Kidney (tissue), 14 donors: ENCODE data around the gene STX11. TPM values are rescaled to one million over a fixed set of nuclear protein-coding genes. Genes with fewer than 3 reads are reported as not detected.

ENCODE experiments used
- DNase-seq, 5 donors: peaks; one replicate each; pipeline ENCODE4 v3.0.0-alpha.2; 2013 to 2020
- FAIRE-seq: peaks from 2 replicates; lab custom pipeline; 2012; peaks lifted over from hg19 to GRCh38; lab: Jason Lieb, UNC
- H3K27ac ChIP-seq, 2 donors: one replicate each; pipeline ENCODE4 v1.7.0; 2013; ENCODE audit warnings: low read depth in 2 of 2, low read length in 2 of 2, inconsistent platforms in 1 of 2
- H3K27me3 ChIP-seq: one replicate; pipeline ENCODE4 v1.7.1; 2013; ENCODE audit warnings: low read length, inconsistent platforms; ENCODE audit not compliant: control insufficient read depth, insufficient read depth
- H3K36me3 ChIP-seq, 3 donors: one replicate each; pipeline versions ENCODE4 v1.7.0 to v1.7.1; 2013; ENCODE audit warnings: low read length in 3 of 3, control low read depth in 1 of 3, inconsistent platforms in 1 of 3; ENCODE audit not compliant: insufficient read depth in 3 of 3, control insufficient read depth in 2 of 3
- H3K4me1 ChIP-seq, 3 donors: one replicate each; pipeline versions ENCODE4 v1.7.0 to v1.7.1; 2013; ENCODE audit warnings: low read length in 3 of 3, inconsistent platforms in 1 of 3, low read depth in 1 of 3; ENCODE audit not compliant: control insufficient read depth in 2 of 3, insufficient read depth in 2 of 3
- H3K4me3 ChIP-seq, 3 donors: one replicate each; pipeline versions ENCODE4 v1.7.0 to v1.8.1; 2013; ENCODE audit warnings: low read length in 3 of 3, control low read depth in 1 of 3, inconsistent platforms in 1 of 3
- H3K9ac ChIP-seq, 3 donors: one replicate each; pipeline versions ENCODE4 v1.7.0 to v1.7.1; 2013; ENCODE audit warnings: low read length in 3 of 3, control low read depth in 1 of 3, inconsistent platforms in 1 of 3
- H3K9me3 ChIP-seq, 3 donors: one replicate each; pipeline versions ENCODE4 v1.7.0 to v1.7.1; 2013; ENCODE audit warnings: low read length in 3 of 3, control low read depth in 1 of 3, inconsistent platforms in 1 of 3; ENCODE audit not compliant: control insufficient read depth in 2 of 3, insufficient read depth in 1 of 3
- CTCF ChIP-seq: IDR thresholded peaks from 3 replicates; pipeline ENCODE4 v1.5.1; 2012; ENCODE audit warnings: mild to moderate bottlenecking, moderate library complexity, borderline replicate concordance; ENCODE audit not compliant: insufficient read depth; ENCODE audit errors: extremely low read depth
- intact Hi-C: fragments of 100-400 bp; cut with DNase I; formaldehyde crosslinking; loops from one replicate; pipeline ENCODE4 v1.11.1; 2022
- polyA plus RNA-seq: library from polyadenylated mRNA; stranded (reverse); fragments of 350-450 nt; fragmentation: Illumina TruSeq; extraction: RNeasy Lipid Tissue Mini Kit (QIAGEN cat#74804); gene quantifications from one replicate; pipeline ENCODE4 v1.2.3, GENCODE V29; 2014; ENCODE audit warnings: low read depth, low replicate concordance; ENCODE audit not compliant: insufficient read depth
- total RNA-seq: library from RNA; stranded (reverse); fragmentation: NEBNext Ultra II Directional; extraction: Animal tissue kit (Norgen Biotek cat#: 25700); gene quantifications from one replicate; pipeline ENCODE4 v1.2.1, GENCODE V29; 2021
- donor health status: control.
- donor health status: control.
- donor health status: control.
- donor health status: control.
- donor health status: control.
- donor health status: DM: yes; HTN: yes; CAD: no.
- donor health status: Normal renal cell carcinoma (clear cell type).

The STX11 gene
- total and polyA plus RNA-seq, 2 donors from 2014 or later, result 2.0 to 6.7 TPM

DNA sequence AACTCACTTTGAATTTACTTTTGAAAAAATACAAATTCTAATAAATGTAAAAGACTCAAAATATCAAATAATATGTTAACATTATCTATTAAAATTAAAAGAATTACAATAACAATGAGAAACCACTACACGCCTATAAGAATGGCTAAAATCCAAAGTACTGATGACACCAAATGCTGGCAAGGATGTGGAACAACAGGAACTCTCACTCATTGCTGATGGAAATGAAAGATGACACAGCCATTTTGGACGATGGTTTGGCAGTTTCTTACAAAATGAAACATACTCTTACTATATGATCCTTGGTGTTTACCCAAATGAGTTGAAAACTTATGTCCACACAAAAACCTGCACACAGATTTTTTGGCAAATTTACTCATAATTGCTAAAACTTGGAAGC is 15.6 kb upstream of the STX11 start:
- Histone ChIP-seq H3K4me1 (no peaks in the 10 kb centered on the region), H3K27me3 (no peaks in the 10 kb centered on the region), H3K36me3 (no peaks in the 10 kb centered on the region), H3K9ac (no peak overlapping the region), H3K27ac (no peak overlapping the region), H3K4me3 (no peak overlapping the region), H3K9me3 (no peaks in the 10 kb centered on the region)
- DNase-seq (no peak), FAIRE-seq (no peak)
- intact Hi-C loops, result no loop called here
- TF ChIP-seq CTCF, result no peak

DNA sequence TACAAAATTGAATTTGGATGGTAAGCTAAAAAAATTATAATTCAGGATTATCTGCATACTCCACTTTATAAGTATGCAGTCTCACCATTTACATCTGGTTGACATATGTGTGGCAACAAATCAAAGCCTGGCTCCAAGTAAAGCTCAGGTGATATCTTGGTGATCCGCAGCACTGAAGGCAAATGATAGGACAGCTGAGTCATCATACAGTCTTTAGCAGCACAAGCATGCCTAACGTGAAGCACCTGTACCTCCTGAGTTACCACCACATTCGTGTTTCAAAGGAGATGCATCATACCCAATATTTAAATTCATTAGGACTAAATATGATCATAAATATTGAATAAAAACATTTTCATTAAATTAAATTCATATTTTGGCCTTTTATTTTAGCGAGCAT is 11.8 kb upstream of the STX11 start:
- H3K4me3 ChIP-seq, result no peak overlapping the region
- H3K36me3 ChIP-seq, result no peaks in the 10 kb centered on the region
- TF ChIP-seq CTCF, result no peak
- no peaks in the 10 kb centered on the region for H3K4me1 ChIP-seq
- H3K9ac ChIP-seq, result no peak overlapping the region
- H3K27ac ChIP-seq, result no peak overlapping the region
- DNase-seq, result no peak
- intact Hi-C loops, result no loop called here
- FAIRE-seq, result no peak
- no peaks in the 10 kb centered on the region for H3K27me3 ChIP-seq
- H3K9me3 ChIP-seq, result no peaks in the 10 kb centered on the region

DNA sequence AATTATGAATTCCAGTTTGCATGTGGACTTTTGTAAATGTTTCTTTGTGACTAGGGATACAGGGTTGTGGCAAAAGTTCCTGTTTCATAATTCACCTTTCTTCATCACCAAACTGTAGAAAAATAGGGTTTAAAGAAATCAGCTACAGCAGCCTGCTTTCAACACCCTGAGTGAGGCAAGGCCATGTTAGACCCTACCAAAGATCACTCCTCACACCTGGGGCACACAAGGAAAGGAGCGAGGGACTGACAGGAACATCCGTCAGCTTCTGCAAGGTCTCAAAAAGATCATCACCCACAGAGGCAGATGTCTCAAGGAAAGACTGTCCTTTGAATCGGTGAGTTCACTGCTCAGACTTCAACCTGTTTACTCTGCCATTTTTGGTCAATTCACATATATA is 10.5 kb upstream of the STX11 start:
- Histone ChIP-seq H3K4me3 (no peak overlapping the region), H3K27me3 (no peaks in the 10 kb centered on the region), H3K9ac (no peak overlapping the region), H3K4me1 (no peaks in the 10 kb centered on the region), H3K27ac (no peak overlapping the region), H3K9me3 (no peaks in the 10 kb centered on the region), H3K36me3 (no peaks in the 10 kb centered on the region)
- no peak for DNase-seq
- TF ChIP-seq CTCF, result no peak
- intact Hi-C loops, result no loop called here
- FAIRE-seq, result no peak

DNA sequence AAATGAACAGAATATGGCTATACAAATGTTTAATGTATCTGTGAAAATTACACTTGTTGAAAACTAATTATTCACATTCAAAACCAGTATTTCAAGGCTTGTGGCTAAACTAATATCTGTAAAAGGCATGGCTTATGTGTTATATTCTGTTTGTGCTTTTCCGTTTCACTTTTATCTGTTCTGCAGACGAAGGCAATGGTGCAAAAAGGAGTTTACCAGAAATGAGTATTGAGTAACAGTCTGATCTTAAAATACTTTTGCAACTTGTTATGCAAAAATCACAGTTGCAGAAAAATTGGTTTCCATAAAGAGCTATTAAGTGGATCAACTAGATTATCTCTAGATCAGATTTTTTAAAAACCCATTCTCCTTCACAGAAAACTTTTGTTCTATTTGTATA is 9.4 kb upstream of the STX11 start:
- Histone ChIP-seq H3K27me3 (no peaks in the 10 kb centered on the region), H3K4me1 (no peaks in the 10 kb centered on the region), H3K9ac (no peak overlapping the region), H3K36me3 (no peaks in the 10 kb centered on the region), H3K4me3 (no peak overlapping the region), H3K9me3 (no peaks in the 10 kb centered on the region), H3K27ac (no peak overlapping the region)
- DNase-seq (no peak), FAIRE-seq (no peak)
- no peak for TF ChIP-seq CTCF
- intact Hi-C loops, result no loop called here
